ENCODE data around the gene ACER1. TPM values are rescaled to one million over a fixed set of nuclear protein-coding genes. Genes with fewer than 3 reads are reported as not detected.

The ACER1 gene
- polyA plus RNA-seq, 1 of the 3 experiments (the other 2 are of a cell fraction) = not detected

DNA sequence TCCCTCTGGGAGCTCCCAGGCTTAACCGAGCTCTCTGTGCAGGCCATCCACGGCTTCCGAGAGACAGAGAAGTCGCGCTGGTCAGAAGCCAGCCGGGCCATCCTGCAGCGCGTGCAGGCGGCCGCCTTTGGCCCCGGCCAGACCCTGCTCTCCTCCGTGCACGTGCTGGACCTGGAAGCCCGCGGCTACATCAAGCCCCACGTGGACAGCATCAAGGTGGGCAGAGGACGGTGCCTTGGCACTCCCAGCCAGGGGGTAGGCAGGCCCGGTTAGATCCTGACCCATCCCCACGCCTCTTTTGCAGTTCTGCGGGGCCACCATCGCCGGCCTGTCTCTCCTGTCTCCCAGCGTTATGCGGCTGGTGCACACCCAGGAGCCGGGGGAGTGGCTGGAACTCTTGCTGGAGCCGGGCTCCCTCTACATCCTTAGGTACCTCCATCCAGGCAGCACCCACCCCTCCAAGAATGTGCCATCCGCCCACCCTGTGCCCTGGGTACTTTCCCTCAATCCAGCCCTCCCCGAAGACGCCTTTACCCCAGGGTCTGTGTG is 40.8 kb upstream of the ACER1 start:
- H3K27me3 ChIP-seq (ENCODE audit: insufficient read depth) = no peaks in the 10 kb centered on the region
- no peak for TF ChIP-seq EP300 (IDR thresholded peaks at IDR 0.05; ENCODE audit: borderline replicate concordance in 1 of 2, low read depth in 1 of 2, low read length in 1 of 2)
- DNase-seq = no peak
- peak overlapping the region; percentile 38 to 64; a peak in 2 of 4 replicates for H3K27ac ChIP-seq (ENCODE audit: low read depth in 2 of 2, low read length in 1 of 2)
- 89% methylated on average over 8 of the region's 29 CpGs for WGBS (ENCODE audit: low lambda C conversion rate)
- H3F3A ChIP-seq (replicated peaks; ENCODE audit: insufficient read depth) = peaks cover 21% of the 10 kb centered on the region
- ChIA-PET CTCF (no interaction called here), POLR2A (interaction anchor here (0.8 to 1.5 kb wide), 2 partner anchors 9 to 14 kb away, joined by 3 read pairs; partner anchors contain the start of gene CLPP)
- H3K9me2 ChIP-seq = no peaks in the 10 kb centered on the region
- H3K4me3 ChIP-seq (ENCODE audit: low read depth in 2 of 2, low read length in 1 of 2) = peak overlapping the region; percentile 48 to 68
- H3K36me3 ChIP-seq (replicated peaks in 1 of 2; ENCODE audit: control insufficient read depth in 1 of 2, insufficient read depth in 2 of 2, low read length in 1 of 2) = peaks cover 5 to 7% of the 10 kb centered on the region in 2 experiments
- no peaks in the 10 kb centered on the region for H4K20me1 ChIP-seq (ENCODE audit: insufficient read depth)
- H2AFZ ChIP-seq (ENCODE audit: low read depth) = no peak overlapping the region
- peaks cover 6 to 22% of the 10 kb centered on the region in 2 experiments; a peak in 1 of 4 replicates for H3K4me1 ChIP-seq (ENCODE audit: control insufficient read depth in 1 of 2, insufficient read depth in 2 of 2, low read depth in 1 of 2, low read length in 1 of 2)
- peaks cover 8% of the 10 kb centered on the region for H3K79me2 ChIP-seq (ENCODE audit: insufficient read depth)
- H3K9ac ChIP-seq = 0 out of 2 replicates have a peak overlapping the region, but pooled peaks have one; percentile 46
- H3K4me2 ChIP-seq = peak overlapping the region; percentile 86
- no peaks in the 10 kb centered on the region for H3K9me3 ChIP-seq

DNA sequence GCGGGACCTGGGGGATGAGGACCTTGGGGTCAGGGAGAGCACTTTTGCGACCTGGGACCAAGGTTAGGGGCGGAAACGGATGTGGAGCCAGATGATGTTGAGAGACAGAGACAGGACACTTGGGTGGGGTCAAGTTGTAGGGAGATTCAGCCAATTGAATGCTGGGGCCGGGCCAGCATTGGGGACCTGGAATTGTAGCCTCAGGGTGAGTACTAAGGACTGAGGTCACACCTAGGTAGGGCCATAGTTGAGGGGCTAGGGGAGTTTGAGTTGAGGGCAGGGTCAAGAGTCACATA is 40.3 kb upstream of the ACER1 start:
- no peak for TF ChIP-seq NRF1 (IDR thresholded peaks at IDR 0.05; ENCODE audit: low read depth, low read length)
- TF ChIP-seq NFIC (IDR thresholded peaks at IDR 0.05; ENCODE audit: borderline replicate concordance) = no peak
- no peak for TF ChIP-seq RCOR1 (IDR thresholded peaks at IDR 0.05; ENCODE audit: low read length)
- TF ChIP-seq YY1 (IDR thresholded peaks at IDR 0.05; ENCODE audit: low read depth) = no peak
- no peak for TF ChIP-seq POLR2AphosphoS5 (IDR thresholded peaks at IDR 0.05; ENCODE audit: low read depth, low read length)
- no peak for TF ChIP-seq USF2 (IDR thresholded peaks at IDR 0.05; ENCODE audit: borderline replicate concordance, low read depth, low read length)
- no peak for TF ChIP-seq SMC3 (IDR thresholded peaks at IDR 0.05; ENCODE audit: low read depth, low read length)
- Histone ChIP-seq H3K27me3 (ENCODE audit: insufficient read depth) (no peaks in the 10 kb centered on the region), H3F3A (replicated peaks; ENCODE audit: insufficient read depth) (peaks cover 17% of the 10 kb centered on the region), H3K9me2 (no peaks in the 10 kb centered on the region), H3K9ac (peak overlapping the region; percentile 46; the same call in 1 of the 2 replicates), H3K4me2 (peak overlapping the region; percentile 86), H3K79me2 (ENCODE audit: insufficient read depth) (peaks cover 8% of the 10 kb centered on the region), H3K36me3 (replicated peaks in 1 of 2; ENCODE audit: control insufficient read depth in 1 of 2, insufficient read depth in 2 of 2, low read length in 1 of 2) (peaks cover 4 to 6% of the 10 kb centered on the region in 2 experiments), H2AFZ (ENCODE audit: low read depth) (peak overlapping the region; percentile 35; the same call in 1 of the 2 replicates), H3K4me1 (ENCODE audit: control insufficient read depth in 1 of 2, insufficient read depth in 2 of 2, low read depth in 1 of 2, low read length in 1 of 2) (peaks cover 6 to 22% of the 10 kb centered on the region in 2 experiments; a peak in 1 of 4 replicates), H3K27ac (ENCODE audit: low read depth in 2 of 2, low read length in 1 of 2) (peak overlapping the region; percentile 38 to 64; a peak in 3 of 4 replicates), H3K9me3 (no peaks in the 10 kb centered on the region), H3K4me3 (ENCODE audit: low read depth in 2 of 2, low read length in 1 of 2) (peak overlapping the region; percentile 48 to 68), H4K20me1 (ENCODE audit: insufficient read depth) (no peaks in the 10 kb centered on the region)
- CTCF ChIA-PET = no interaction called here
- POLR2A ChIA-PET = interaction anchor here (1.0 to 1.5 kb wide), 2 partner anchors 9 to 18 kb away, joined by 3 read pairs; no protein-coding TSS in a partner anchor
- WGBS (ENCODE audit: low lambda C conversion rate) = 20% methylated on average over 5 of the region's 5 CpGs
- no peak for DNase-seq

DNA sequence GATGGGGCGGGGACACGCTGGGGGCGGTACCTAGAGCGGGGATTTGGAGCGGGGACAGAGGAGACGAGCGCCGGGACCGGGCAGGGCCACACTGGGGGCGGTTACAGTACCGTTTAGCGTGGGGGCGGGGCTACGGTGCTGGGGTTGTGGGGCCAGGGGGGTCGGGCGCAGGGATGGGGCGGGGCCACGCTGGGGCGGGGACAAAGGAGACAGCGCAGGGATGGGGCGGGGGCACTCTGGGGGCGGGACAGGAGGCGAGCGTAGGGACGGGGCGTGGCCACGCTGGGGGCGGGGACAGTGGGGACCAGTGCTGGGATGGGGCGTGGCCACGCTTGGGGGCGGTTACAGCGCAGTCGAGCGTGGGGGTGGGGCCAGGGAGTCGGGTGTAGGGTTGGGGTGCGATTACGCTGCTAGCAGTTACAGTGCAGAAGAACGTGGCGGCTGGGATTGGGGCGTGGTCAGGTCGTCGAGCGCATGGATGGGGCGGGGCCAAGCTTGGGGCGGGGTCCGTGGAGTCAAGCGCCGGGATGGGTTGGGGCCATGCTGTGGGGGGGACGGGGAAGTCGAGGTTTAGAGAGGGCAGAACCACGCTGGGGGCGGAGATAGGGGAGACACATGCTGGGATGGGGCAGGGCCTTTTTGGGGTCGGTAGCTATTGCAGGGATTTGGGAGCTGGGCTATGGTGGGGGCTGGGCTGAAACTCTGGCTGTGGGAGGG is 39.8 kb upstream of the ACER1 start:
- H2AFZ ChIP-seq (ENCODE audit: low read depth) = peak overlapping the region; percentile 88
- ChIA-PET POLR2A (interaction anchor here (0.9 to 1.8 kb wide), 6 partner anchors 10 to 52 kb away, joined by 3 to 8 read pairs (median 4); partner anchors contain the start of genes CLPP and KHSRP), CTCF (interaction anchor here (0.7 to 1.2 kb wide), 3 partner anchors 10 to 1195 kb away, joined by 3 to 4 read pairs (median 3); partner anchors contain the start of gene GTF2F1)
- peaks cover 3 to 11% of the 10 kb centered on the region in 2 experiments for H3K36me3 ChIP-seq (replicated peaks in 1 of 2; ENCODE audit: control insufficient read depth in 1 of 2, insufficient read depth in 2 of 2, low read length in 1 of 2)
- H3F3A ChIP-seq (replicated peaks; ENCODE audit: insufficient read depth) = peaks cover 14% of the 10 kb centered on the region
- H4K20me1 ChIP-seq (ENCODE audit: insufficient read depth) = no peaks in the 10 kb centered on the region
- peak overlapping the region; percentile 95 to 98 for H3K27ac ChIP-seq (ENCODE audit: low read depth in 2 of 2, low read length in 1 of 2)
- peak overlapping the region; percentile 96 for H3K9ac ChIP-seq
- no peaks in the 10 kb centered on the region for H3K27me3 ChIP-seq (ENCODE audit: insufficient read depth)
- peak; percentile 98 for DNase-seq
- WGBS (ENCODE audit: low lambda C conversion rate) = 2% methylated on average over 28 of the region's 53 CpGs
- H3K79me2 ChIP-seq (ENCODE audit: insufficient read depth) = peaks cover 8% of the 10 kb centered on the region
- peaks cover 6 to 22% of the 10 kb centered on the region in 2 experiments; a peak in 1 of 4 replicates for H3K4me1 ChIP-seq (ENCODE audit: control insufficient read depth in 1 of 2, insufficient read depth in 2 of 2, low read depth in 1 of 2, low read length in 1 of 2)
- H3K4me2 ChIP-seq = peak overlapping the region; percentile 93
- no peaks in the 10 kb centered on the region for H3K9me2 ChIP-seq
- H3K4me3 ChIP-seq (ENCODE audit: low read depth in 2 of 2, low read length in 1 of 2) = peak overlapping the region; percentile 82 to 96
- H3K9me3 ChIP-seq = no peaks in the 10 kb centered on the region
- TF ChIP-seq NFIC (IDR thresholded peaks at IDR 0.05; ENCODE audit: borderline replicate concordance) (no peak), TEAD4 (IDR thresholded peaks at IDR 0.05; ENCODE audit: borderline replicate concordance, insufficient read depth) (no peak), CHD2 (IDR thresholded peaks at IDR 0.05; ENCODE audit: low read length, partially characterized antibody) (no peak), MEF2A (IDR thresholded peaks at IDR 0.05; ENCODE audit: borderline replicate concordance, low read depth) (no peak), RFX5 (IDR thresholded peaks at IDR 0.05; ENCODE audit: low read length) (no peak), ZBTB33 (IDR thresholded peaks at IDR 0.05; ENCODE audit: borderline replicate concordance, low read depth) (no peak), USF2 (IDR thresholded peaks at IDR 0.05; ENCODE audit: borderline replicate concordance, low read depth, low read length) (no peak), MXI1 (IDR thresholded peaks at IDR 0.05; ENCODE audit: low read depth, low read length) (peak; percentile 52; the same call in 1 of the 2 replicates)
- TF ChIP-seq, protein P1, sequence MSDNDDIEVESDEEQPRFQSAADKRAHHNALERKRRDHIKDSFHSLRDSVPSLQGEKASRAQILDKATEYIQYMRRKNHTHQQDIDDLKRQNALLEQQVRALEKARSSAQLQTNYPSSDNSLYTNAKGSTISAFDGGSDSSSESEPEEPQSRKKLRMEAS (IDR thresholded peaks at IDR 0.05; ENCODE audit: low read depth) = peak; percentile 55; the same call in 1 of the 2 replicates

Measured in SK-N-SH (cell line).